HG03064 (cell line): ENCODE data around the gene VSX1.

ENCODE experiments used
- ATAC-seq: cut with Tn5 transposase; IDR thresholded peaks from one replicate; pipeline ENCODE4 v1.9.1; 2021; ENCODE audit warnings: low read depth; ENCODE audit not compliant: unreplicated experiment

VSX1 gene

GRCh38 chr20:25081730-25082497 is at the start of gene VSX1:
Gene VSX1, minus strand, starts transcription at chr20:25082141. Its CDS starts 45 bp downstream, at chr20:25082096.
- ATAC-seq: no peak

- no peak for ATAC-seq
These were observed 48.0 kb upstream of the VSX1 start for GRCh38 chr20:25129908-25130307.

DNA sequence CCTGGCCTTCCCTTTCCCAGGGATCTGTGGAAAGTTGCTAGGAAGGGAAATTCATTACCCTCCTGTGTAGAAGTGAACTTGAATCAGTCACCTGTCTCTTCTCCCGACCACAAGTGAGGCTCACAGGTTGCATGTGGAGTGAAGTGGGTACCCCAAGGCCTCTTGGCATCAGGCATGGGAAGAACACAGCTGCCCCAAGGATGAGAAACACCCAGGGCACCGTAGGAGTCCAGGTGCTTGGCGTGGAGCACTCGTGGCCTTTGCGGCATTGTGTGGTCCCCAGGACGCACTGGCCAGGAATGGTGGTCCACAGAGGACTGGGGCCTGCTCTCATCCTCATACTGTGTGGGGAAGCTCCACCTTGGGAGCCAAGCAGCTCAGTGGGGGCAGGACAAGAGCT is 47.5 kb upstream of the VSX1 start:
- ATAC-seq: no peak

DNA sequence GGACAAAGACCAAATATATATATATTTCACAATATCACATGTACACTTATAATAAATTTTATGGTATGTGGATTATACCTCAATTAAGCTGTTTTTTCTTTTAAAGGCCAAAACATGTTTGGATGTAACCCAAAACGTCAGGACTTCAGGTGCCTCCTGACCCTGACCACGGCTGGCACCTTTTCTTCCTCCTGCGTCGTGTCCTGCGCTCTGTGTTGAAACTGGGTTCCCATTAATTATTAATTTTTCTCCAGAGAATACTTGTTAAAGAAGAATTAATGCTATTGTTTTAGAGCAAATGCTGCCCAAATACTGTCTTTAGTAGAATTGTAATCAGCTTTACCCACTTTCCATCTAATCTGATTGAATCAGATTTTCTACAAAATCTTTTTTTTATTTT is 46.7 kb upstream of the VSX1 start:
- no peak for ATAC-seq

DNA sequence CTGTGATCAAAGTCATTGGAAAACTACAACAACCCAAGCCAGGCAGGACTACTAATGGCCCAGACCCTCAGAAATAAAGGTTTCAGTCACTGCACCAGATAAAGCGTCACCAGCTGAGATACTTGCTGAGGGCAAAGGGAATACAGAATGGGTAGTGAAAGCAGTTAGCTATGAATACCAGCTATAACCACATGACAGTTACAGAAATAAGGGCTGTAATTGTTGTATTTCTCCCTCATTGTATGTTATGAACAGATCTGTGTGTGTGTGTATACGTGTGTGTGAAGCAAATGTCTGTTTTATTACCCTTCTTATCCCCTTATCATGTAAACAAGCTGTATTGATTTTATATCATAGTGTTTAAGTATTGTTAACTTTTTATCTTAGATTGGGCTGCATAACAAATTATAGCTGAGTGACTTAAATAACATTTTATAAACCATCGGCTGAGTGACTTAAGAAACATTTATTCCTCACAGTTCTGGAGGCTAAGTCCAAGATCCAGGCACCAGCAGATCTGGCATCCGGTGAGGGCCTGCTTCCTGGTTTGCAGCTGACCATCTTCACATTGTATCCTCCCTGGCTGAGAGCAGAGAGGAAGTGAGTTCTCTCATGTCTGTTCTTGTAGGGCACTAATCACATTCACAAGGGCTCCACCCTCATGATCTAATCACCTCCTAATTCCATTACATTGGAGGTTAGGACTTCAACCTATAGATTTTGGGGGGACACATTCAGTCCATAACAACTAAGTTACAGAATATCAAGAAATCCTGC is 46.0 kb upstream of the VSX1 start:
- ATAC-seq: no peak

- ATAC-seq: no peak
These were observed 44.5 kb upstream of the VSX1 start for GRCh38 chr20:25126204-25127029.

DNA sequence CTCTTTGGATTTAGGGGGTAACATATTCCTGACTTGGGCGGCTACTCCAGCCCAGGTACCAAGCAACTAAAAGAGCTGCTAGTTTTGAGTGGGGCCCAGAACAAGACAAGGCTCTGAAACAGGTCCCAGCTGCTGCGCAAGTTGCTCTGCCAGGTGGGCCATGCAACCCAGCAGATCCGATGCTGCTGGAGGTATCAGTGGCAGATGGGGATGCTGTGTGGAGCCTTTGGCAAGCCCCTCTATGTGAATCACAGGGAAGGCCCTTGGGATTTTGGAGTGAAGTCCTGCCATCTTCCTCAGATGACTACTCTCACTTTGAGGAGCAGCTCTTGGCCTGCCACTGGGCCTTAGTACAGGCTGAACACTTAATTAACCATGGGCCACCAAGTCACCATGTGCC is 43.7 kb upstream of the VSX1 start:
- ATAC-seq: no peak

DNA sequence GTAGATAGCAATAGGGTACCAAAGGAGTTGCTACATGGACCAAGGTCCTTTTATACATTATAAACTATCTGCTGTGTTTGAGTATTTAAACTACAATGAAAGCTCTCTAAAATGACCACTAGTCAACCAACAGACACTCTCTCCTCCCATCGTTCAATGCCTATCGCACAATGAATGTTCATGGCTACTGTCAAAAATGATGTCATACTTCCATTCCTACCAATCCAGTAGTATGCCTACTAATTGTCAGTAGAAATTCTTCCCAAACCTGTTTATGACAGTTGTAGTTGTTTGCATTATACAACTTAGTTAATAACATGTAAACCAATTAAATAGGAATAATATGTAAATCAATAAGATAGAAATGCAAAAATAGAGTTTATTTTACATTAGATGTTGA is 39.0 kb upstream of the VSX1 start:
- no peak for ATAC-seq

- no peak for ATAC-seq
These were observed 38.5 kb upstream of the VSX1 start for GRCh38 chr20:25120457-25120856.

- no peak for ATAC-seq
These were observed 36.6 kb upstream of the VSX1 start for GRCh38 chr20:25118529-25118928.

- no peak for ATAC-seq
These were observed 36.0 kb upstream of the VSX1 start for GRCh38 chr20:25117990-25118389.

GRCh38 chr20:25116739-25117458 is 35.0 kb upstream of the VSX1 start:
- ATAC-seq: no peak

- ATAC-seq: no peak
These were observed 21.6 kb upstream of the VSX1 start for GRCh38 chr20:25103526-25103925.

DNA sequence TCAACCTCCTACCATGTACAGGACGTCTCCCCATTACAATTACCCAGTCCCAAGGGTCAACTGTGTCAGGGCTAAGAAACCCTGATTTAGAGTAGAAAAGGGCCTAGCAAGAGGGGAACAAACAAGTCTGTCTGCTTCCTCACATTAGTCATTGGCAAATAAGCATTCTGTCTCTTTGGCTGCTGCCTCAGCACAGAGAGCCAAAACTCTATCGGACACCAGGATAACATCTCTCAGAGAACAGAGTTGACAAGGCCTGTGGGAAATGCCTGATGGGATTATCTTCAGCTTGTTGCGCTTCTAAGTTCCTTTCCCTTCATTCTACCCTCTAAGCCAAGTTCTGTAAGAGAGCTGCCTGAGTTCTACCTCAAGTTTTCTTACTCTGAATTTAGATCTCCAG is 19.0 kb upstream of the VSX1 start:
- ATAC-seq: no peak

GRCh38 chr20:25099601-25100140 is 17.7 kb upstream of the VSX1 start:
- ATAC-seq: no peak

- ATAC-seq: no peak
These were observed 15.6 kb upstream of the VSX1 start for GRCh38 chr20:25097498-25097897.

DNA sequence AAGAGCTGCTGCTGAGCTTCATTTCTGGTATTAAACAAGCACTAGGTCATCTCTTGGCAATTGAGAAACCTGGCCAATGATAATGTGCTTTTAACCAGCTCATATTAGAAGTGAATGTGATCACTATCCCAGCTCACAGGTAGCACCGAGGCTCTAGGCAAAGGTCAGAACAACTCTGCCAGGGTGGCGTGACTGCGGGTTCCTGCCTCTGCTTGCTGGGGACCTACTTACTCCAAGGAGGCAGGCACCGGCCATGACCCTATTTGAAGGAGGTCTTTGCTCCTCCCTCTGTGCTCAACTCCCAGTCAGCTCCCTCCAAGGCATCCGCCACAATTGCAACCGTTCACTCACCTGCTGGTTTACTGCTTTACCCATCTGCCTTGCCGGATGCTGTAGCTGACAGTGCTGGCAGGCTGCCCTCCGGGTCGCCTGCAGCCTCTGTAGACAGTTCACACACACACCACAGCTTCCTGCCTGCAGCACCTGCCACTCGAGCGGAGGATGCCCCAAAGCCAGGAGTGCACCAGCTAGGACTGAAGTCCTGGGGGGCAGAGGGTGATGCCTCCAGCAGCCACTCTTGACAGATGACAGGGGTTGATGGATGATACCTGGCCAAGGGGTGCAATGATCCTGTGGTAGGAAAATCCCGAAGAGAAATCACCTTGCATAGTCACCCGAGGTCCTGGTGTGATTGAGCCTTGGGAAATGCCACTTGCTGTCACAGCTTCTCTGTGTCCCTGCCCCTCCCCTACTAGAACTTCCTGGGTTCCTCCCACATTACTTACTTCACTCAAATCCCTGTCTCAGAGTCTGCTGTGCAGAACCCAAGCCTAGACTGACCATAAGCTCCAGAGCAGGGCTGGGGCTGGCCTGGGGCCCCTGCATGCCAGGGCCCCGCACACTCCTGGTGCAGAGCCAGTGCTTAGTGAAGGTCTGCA is 8.8 kb upstream of the VSX1 start:
- ATAC-seq: peak; percentile 95

DNA sequence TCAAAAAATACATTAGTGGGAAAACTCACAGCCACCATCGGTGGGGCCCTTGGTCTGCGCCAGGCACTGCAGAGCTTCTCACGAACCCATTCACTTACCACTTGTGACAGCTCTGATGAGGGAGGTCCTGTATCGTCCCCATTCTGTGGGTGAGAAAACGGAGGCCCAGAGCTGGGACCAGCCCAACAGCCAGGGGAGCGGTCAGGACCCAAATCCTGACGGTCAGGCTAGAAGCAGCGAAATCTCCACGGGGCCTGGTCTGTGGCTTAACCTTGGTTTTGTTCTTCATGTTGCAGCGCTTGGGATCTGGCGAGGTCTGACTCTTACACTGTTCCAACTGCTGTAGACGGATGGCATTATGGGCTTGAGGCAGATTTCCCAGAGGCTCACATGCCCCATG is 7.7 kb upstream of the VSX1 start:
- ATAC-seq: no peak

DNA sequence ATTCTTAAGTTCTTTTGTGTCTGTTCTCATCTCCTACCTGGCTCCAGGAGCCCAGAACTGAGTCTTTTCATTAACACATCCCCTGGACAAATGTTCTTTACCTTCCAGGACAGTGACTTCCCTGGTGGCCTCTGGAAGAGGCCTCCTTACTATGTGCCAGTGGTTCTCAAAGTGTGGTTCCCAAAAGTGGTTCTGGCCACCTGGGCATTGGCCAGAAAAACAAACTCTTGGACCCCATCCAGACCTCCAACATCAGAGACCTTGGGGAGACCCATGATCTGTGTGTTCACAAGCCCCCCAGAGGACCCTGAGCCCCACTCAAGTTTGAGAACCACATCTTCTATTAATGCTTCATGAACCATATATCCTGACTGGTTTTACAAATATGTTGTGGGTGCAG is 7.2 kb upstream of the VSX1 start:
- ATAC-seq: no peak
